ENCODE results near the gene KRT40.

DNA sequence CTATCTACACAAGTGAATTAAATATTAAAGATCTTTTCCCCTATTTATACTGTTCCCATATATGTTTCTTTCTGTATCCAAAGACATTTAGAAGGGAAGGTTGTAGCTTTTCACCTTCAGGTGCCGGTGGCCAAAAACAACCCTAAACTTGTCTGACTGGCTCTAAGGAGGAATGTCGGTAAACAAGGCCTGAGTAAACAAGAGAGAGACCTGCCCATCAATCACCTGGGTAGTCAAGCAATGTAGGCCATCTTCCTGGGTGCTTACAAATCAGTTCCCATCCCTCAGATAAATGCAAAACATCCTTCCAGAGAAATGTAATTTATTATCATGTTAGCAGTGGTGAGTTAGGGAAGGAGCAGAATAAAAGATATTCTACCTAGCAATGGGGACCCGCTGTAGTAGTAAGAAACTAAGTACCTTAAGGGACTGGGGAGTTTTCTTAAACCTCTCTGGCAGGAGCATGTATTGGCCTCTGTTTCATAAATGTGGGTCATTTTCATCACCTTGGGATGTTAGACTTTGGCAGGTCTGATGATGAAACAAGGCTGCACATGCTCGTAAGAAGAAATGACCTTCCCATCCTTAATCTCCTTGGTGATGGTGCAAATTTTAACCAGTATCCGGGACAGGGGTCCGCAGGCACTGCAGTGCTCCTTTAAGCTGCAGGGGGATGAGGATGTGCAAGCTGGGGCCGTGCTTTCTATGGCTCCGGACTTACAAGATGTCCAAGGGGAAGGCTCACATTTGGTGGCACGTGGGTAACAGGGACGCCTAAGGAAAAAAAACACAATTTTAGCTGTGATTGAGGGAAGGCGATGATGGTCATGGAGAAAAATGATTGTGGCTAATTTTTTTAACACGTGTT lies 25.8 kb downstream of the KRT40 start:
- TF ChIP-seq, protein P1, sequence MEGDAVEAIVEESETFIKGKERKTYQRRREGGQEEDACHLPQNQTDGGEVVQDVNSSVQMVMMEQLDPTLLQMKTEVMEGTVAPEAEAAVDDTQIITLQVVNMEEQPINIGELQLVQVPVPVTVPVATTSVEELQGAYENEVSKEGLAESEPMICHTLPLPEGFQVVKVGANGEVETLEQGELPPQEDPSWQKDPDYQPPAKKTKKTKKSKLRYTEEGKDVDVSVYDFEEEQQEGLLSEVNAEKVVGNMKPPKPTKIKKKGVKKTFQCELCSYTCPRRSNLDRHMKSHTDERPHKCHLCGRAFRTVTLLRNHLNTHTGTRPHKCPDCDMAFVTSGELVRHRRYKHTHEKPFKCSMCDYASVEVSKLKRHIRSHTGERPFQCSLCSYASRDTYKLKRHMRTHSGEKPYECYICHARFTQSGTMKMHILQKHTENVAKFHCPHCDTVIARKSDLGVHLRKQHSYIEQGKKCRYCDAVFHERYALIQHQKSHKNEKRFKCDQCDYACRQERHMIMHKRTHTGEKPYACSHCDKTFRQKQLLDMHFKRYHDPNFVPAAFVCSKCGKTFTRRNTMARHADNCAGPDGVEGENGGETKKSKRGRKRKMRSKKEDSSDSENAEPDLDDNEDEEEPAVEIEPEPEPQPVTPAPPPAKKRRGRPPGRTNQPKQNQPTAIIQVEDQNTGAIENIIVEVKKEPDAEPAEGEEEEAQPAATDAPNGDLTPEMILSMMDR (IDR thresholded peaks at IDR 0.05; ENCODE audit: insufficient read depth, low read length), result no peak
- no peak for TF ChIP-seq POLR2AphosphoS5 (IDR thresholded peaks at IDR 0.05; ENCODE audit: low read depth)
- TF ChIP-seq GABPA (IDR thresholded peaks at IDR 0.05; ENCODE audit: low read depth), result no peak
- TF ChIP-seq, protein P2, sequence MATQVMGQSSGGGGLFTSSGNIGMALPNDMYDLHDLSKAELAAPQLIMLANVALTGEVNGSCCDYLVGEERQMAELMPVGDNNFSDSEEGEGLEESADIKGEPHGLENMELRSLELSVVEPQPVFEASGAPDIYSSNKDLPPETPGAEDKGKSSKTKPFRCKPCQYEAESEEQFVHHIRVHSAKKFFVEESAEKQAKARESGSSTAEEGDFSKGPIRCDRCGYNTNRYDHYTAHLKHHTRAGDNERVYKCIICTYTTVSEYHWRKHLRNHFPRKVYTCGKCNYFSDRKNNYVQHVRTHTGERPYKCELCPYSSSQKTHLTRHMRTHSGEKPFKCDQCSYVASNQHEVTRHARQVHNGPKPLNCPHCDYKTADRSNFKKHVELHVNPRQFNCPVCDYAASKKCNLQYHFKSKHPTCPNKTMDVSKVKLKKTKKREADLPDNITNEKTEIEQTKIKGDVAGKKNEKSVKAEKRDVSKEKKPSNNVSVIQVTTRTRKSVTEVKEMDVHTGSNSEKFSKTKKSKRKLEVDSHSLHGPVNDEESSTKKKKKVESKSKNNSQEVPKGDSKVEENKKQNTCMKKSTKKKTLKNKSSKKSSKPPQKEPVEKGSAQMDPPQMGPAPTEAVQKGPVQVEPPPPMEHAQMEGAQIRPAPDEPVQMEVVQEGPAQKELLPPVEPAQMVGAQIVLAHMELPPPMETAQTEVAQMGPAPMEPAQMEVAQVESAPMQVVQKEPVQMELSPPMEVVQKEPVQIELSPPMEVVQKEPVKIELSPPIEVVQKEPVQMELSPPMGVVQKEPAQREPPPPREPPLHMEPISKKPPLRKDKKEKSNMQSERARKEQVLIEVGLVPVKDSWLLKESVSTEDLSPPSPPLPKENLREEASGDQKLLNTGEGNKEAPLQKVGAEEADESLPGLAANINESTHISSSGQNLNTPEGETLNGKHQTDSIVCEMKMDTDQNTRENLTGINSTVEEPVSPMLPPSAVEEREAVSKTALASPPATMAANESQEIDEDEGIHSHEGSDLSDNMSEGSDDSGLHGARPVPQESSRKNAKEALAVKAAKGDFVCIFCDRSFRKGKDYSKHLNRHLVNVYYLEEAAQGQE (IDR thresholded peaks at IDR 0.05; ENCODE audit: insufficient replicate concordance, low read depth), result no peak

Measured in HL-60 (cell line).